Coronary artery (tissue), 2 donors: Measurements from ENCODE around the gene UAP1L1.

Source experiments
- DNase-seq: peaks from one replicate; pipeline ENCODE4 v3.0.0-alpha.2; 2017; ENCODE audit warnings: low spot score
- H3K27ac ChIP-seq, 2 donors: fragments of 200-600 bp; sonication (generic); one replicate each; pipeline ENCODE4 v1.5.1; 2016 to 2019
- H3K4me3 ChIP-seq: fragments of 200-600 bp; sonication (generic); 2 replicates; pipeline ENCODE4 v1.5.1; 2016; ENCODE audit warnings: mild to moderate bottlenecking, moderate library complexity
- TF ChIP-seq, protein P1 (sequence below): fragments of 200-600 bp; sonication (generic); IDR thresholded peaks from one replicate; pipeline ENCODE4 v1.5.1; 2019; ENCODE audit warnings: antibody characterized with exemption

UAP1L1 gene

DNA sequence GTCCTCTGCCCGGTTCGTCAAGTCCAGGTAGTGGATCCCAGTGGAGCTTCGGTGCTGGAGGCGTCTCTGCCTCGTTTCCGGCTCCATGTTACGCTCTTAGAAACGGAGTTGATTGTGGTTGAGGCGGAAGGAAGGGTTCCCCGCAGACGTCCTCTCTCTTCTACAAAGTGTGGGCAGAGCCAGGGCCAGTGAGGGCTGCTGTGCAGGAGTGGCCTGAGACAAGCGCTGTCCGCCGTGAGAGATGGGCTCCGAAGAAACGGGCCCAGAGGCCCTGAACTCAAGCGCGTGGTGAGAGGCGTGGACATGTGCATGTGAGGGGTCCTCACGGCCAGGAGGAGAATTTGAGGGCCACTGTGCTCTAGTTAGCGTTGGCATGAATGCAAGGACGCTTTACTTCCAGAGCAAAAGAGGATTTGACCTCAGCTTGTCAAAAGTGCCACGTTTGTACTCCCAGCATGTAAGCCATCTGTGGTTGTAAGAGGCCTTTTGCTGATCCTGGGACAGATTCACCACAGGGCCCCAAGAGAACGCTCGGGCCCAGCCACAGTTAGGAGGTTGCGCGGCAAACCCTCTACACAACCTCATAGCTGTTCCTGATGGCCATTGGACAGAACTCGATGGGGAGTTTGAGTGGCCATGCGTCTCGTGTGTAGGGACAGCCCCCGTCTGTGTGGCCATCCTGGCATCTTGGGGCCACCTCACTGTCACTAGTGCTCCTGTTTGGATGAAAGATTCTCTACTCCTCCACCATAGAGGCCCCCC lies 19.6 kb downstream of the UAP1L1 start:
- Histone ChIP-seq H3K4me3 (no peak overlapping the region), H3K27ac (no peak overlapping the region)
- DNase-seq = no peak
- TF ChIP-seq, protein P1, sequence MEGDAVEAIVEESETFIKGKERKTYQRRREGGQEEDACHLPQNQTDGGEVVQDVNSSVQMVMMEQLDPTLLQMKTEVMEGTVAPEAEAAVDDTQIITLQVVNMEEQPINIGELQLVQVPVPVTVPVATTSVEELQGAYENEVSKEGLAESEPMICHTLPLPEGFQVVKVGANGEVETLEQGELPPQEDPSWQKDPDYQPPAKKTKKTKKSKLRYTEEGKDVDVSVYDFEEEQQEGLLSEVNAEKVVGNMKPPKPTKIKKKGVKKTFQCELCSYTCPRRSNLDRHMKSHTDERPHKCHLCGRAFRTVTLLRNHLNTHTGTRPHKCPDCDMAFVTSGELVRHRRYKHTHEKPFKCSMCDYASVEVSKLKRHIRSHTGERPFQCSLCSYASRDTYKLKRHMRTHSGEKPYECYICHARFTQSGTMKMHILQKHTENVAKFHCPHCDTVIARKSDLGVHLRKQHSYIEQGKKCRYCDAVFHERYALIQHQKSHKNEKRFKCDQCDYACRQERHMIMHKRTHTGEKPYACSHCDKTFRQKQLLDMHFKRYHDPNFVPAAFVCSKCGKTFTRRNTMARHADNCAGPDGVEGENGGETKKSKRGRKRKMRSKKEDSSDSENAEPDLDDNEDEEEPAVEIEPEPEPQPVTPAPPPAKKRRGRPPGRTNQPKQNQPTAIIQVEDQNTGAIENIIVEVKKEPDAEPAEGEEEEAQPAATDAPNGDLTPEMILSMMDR = no peak

DNA sequence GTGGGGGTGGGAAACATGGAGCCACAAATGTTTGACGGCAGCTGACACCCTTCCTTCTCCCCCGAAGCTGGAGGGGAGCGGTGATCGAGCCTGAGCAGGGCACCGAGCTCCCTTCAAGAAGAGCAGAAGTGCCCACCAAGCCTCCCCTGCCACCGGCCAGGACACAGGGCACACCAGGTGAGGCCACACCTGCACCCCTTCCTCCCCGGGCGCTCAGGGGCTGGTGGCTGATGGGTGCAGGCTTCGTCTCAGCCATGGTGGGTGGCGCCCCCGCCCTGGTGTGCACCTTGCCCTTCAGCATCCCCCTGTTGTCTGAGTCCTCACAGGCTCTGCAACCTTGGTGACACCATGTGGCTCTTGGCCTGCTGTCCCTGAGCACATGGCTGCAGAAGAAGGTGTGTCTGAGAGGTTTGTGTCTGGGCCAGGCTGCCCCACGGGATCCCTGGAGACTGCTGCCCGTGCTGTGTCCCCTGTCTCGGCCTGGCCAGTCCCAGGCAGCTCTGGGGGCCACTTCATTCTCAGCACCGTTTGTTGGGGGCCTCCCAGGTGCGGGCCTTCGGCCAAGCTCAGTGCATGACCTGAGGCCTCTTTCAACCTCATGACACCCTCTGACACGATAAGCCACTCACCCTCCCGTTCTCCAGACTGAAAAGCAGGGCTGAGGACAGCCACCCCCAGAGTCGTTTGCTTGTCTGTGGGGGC lies 20.6 kb downstream of the UAP1L1 start:
- DNase-seq = no peak

DNA sequence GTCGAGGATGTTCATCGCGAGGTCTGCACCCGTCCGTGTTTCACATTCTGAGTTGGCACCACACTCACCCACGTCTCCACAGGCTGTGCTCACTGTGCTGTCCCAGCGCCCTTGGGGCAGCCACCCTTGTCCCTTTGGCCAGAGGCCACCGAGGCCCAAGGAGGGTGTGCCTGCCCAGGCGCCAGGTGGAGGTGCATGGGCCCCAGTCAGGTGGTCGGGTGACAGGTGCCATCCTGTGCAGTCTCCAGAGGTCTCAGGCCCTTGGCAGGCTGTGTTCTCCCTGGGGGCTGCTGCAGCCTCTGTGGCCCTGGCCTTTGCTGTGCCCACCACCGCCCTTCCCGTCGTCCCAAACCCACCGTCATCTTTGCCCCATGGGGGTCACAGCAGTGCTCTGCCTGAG lies 21.9 kb downstream of the UAP1L1 start:
- TF ChIP-seq, protein P1 = no peak
- no peak for DNase-seq
- H3K27ac ChIP-seq = no peak overlapping the region
- H3K4me3 ChIP-seq = no peak overlapping the region

More for the DNA sequence above, 20.6 kb downstream of the UAP1L1 start:
- TF ChIP-seq, protein P1 = no peak
- no peak overlapping the region for H3K27ac ChIP-seq
- no peak overlapping the region for H3K4me3 ChIP-seq

DNA sequence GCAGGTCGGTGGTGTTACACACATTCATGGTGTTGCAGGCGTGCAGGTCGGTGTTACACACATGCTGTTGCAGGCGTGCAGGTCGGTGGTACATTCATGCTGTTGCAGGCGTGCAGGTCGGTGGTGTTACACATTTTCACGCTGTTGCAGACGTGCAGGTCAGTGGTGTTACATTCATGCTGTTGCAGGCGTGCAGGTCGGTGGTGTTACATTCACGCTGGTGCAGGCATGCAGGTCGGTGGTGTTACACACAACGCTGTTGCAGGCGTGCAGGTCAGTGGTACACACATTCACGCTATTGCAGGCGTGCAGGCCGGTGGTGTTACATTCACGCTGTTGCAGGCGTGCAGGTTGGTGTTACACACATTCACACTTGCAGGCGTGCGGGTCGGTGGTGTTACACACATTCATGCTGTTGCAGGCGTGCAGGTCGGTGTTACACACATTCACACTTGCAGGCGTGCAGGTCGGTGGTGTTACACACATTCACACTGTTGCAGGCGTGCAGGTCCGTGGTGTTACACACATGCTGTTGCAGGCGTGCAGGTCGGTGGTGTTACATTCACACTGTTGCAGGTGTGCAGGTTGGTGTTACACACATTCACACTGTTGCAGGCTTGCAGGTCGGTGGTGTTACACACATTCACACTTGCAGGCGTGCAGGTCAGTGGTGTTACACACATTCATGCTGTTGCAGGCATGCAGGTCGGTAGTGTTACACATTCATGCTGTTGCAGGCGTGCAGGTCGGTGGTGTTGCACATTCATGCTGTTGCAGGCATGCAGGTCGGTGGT lies 26.1 kb downstream of the UAP1L1 start:
- TF ChIP-seq, protein P1 = no peak
- DNase-seq = peak; percentile 54
- no peak overlapping the region for H3K27ac ChIP-seq
- H3K4me3 ChIP-seq = no peak overlapping the region

DNA sequence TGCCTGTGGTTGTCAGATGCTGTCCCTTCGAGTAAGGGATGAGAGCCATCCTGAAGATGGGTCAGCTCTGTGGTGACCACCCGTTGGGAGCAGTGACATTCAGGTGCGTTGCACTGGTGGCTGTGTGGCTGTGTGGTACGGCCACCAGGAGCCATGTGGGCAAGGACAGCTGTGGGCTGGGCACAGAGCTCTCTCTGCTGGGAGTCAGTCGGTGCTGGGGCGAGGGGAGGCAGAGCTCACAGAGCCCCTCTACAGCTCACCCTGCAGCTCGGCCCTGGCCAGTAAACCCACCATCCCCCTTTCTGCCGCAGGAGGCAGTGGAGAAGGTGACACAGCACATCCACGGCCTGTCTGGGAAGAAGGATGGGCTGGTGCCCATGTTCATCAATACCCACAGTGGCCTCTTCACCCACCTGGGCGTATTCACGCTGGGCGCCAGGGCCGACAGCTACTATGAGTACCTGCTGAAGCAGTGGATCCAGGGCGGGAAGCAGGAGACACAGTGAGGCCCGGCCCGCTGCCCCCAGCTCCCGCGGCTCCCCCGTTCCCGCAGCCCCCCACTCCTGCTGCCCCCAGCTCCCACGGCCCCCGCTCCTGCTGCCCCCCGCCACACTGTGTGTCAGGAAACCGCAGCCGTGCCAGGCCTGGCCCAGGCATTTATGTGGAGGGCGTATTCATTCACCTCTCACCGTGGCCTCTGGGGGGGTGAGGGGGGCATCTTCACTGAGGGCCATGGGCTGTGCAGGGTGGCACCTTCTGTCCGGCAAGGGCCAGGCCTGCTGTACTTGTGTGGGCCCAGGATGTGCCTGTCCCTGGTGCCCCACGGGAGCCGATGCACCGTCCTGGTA lies 28.7 kb downstream of the UAP1L1 start:
- no peak overlapping the region for H3K27ac ChIP-seq
- H3K4me3 ChIP-seq = no peak overlapping the region
- DNase-seq = no peak
- TF ChIP-seq, protein P1 = no peak

DNA sequence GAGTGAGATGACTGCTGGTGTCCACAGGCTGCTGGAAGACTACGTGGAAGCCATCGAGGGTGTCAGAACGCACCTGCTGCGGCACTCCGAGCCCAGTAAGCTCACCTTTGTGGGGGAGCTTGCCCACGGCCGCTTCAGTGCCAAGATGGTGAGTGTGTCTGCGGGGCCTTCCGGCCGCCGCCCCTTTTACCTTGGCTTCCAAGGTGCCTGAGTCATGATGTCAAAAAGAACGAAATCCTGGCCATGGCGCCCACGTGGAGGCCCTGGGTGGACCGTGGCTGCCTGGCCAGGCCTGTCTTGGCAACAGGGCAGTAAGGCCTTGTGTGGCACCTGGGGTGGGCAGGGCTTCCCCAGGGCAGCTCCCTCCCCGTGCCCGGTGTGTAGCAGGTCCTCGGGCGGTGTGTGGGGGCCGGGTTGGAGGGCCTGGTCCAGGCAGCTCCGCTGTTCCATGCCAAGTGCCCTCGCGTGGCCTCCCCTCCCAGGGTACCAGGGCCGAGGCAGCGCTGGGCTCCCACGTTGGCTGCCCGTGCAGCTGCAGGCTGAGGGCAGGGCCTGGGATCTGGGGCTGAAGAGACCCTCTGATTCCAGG lies 29.4 kb downstream of the UAP1L1 start:
- Histone ChIP-seq H3K27ac (no peak overlapping the region), H3K4me3 (no peak overlapping the region)
- DNase-seq = no peak
- TF ChIP-seq, protein P1 = no peak
